Stimulated activated CD4-positive, alpha-beta T cell treated with anti-CD3 and anti-CD28 coated beads, Interleukin-1b, Interleukin-23, amount 100 ng/mL, for 1 hour (primary cell): ENCODE data around the gene NKIRAS2.
A peak's percentile ranks its signal among the peaks of the same experiment; 100 is the strongest.

Experiments
- DNase-seq, 2 donors: peaks; one replicate each; pipeline ENCODE4 v3.0.0-alpha.2; 2020; ENCODE audit warnings: low read depth in 2 of 2

NKIRAS2 gene

GRCh38 chr17:42055027-42055426 lies 35.1 kb downstream of the NKIRAS2 start:
- DNase-seq = no peak

GRCh38 chr17:42055496-42055895 lies 35.6 kb downstream of the NKIRAS2 start:
- no peak for DNase-seq

GRCh38 chr17:42056635-42057034 lies 36.7 kb downstream of the NKIRAS2 start:
- no peak for DNase-seq

- DNase-seq = no peak
Measured at GRCh38 chr17:42058063-42058462, 38.2 kb downstream of the NKIRAS2 start.

- no peak for DNase-seq
Measured at GRCh38 chr17:42059815-42060214, 39.9 kb downstream of the NKIRAS2 start.

- no peak for DNase-seq
Measured at GRCh38 chr17:42060231-42060630, 40.3 kb downstream of the NKIRAS2 start.

GRCh38 chr17:42061646-42062487 lies 42.0 kb downstream of the NKIRAS2 start:
- DNase-seq = no peak

GRCh38 chr17:42062681-42063080 lies 42.8 kb downstream of the NKIRAS2 start:
- DNase-seq = no peak

- no peak for DNase-seq
Measured at GRCh38 chr17:42065201-42065600, 45.3 kb downstream of the NKIRAS2 start.

GRCh38 chr17:42067371-42068091 lies 47.6 kb downstream of the NKIRAS2 start:
- peak in 1 of 2 donors; percentile 62 for DNase-seq

- no peak for DNase-seq
Measured at GRCh38 chr17:42068979-42069378, 49.1 kb downstream of the NKIRAS2 start.

- no peak for DNase-seq
Measured at GRCh38 chr17:42071810-42072209, 51.9 kb downstream of the NKIRAS2 start.

GRCh38 chr17:42072323-42073187 lies 52.7 kb downstream of the NKIRAS2 start:
- DNase-seq = no peak
